Epithelial cell of prostate (primary cell): Measurements from ENCODE around the gene NAA11.
"Not testable (repeated sequence)": the region's sequence is repeated elsewhere in the genome, so short reads cannot be mapped to it uniquely, and the experiment has no call there.

Experiments
- DNase-seq: peaks from one replicate; pipeline ENCODE4 v3.0.0-alpha.2; 2011; ENCODE audit warnings: low read depth, low spot score
- H3K27ac ChIP-seq: fragments of 450-650 bp; 2 replicates; pipeline ENCODE4 v1.5.1; 2017; ENCODE audit warnings: mild to moderate bottlenecking

Gene NAA11

GRCh38 chr4:79311279-79311678 lies 14.6 kb downstream of the NAA11 start:
- H3K27ac ChIP-seq = no peak overlapping the region
- no peak for DNase-seq

- DNase-seq = no peak
- H3K27ac ChIP-seq = no peak overlapping the region
Measured at GRCh38 chr4:79308971-79309370, 16.9 kb downstream of the NAA11 start.

- no peak overlapping the region for H3K27ac ChIP-seq
- DNase-seq = no peak
Measured at GRCh38 chr4:79308137-79308536, 17.7 kb downstream of the NAA11 start.

GRCh38 chr4:79306795-79307194 lies 19.1 kb downstream of the NAA11 start:
- no peak overlapping the region for H3K27ac ChIP-seq
- no peak for DNase-seq

DNA sequence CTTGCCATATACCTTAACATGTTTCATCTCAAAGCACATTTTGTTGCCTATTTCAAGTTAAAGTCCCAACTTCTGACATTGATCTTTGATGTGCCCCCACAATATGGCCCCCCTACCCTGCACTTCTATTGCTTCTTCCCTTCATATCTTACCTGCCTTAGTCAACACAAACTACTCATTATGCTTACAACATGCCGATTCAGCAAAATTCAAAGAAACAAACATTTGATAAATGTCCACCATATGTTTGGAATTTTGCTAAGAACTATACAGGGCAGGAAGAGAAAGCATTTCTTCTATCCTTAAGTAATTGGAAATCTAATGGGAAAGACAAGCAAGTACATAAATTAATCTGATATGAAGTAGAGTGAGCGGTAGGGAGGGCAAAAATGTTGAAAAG lies 25.6 kb downstream of the NAA11 start:
- H3K27ac ChIP-seq = no peak overlapping the region
- DNase-seq = no peak

GRCh38 chr4:79298484-79298883 lies 27.4 kb downstream of the NAA11 start:
- H3K27ac ChIP-seq = no peak overlapping the region
- DNase-seq = no peak

GRCh38 chr4:79298027-79298426 lies 27.8 kb downstream of the NAA11 start:
- H3K27ac ChIP-seq = no peak overlapping the region
- DNase-seq = no peak

DNA sequence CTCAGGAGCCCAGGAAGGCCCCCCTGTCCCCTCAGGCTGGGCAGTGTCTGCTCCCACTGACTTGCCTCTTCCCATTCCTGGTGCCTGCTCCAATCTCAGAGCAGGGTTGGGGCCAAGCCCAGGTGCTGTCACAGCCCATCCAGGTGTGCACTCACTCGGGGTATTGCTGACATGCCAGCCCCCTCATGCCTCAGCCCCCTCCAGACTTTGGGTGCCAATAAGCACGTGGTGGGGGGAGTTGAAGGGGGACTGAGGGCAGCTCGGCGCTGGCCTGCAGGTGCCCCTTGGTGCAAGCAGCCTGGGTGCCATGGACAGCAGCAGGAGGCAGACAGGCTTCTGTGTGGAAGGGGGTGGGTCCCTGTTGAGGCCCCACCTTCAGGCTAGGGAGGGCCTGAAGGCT lies 28.4 kb downstream of the NAA11 start:
- no peak overlapping the region for H3K27ac ChIP-seq
- no peak for DNase-seq

- DNase-seq = no peak
Measured at GRCh38 chr4:79296768-79297428, 29.0 kb downstream of the NAA11 start.

DNA sequence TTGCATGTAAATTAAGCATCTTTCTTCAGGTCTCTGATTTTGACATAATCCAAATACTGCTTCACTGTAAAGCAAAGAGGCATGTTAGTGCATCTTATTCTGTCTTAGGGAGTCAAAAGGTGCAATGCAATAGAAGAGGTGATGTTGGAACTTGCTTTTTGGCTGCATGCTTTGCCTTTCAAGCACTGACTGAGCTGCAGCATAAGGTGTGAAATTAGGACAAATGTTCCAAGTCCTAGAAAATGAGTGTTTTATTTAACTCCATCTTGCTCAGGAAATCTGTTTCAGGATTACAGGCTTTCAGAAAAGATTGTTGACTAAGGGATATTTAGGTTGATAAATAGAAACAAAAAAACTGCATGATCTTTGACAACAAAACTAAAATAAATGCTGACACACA lies 30.8 kb downstream of the NAA11 start:
- no peak overlapping the region for H3K27ac ChIP-seq
- no peak for DNase-seq

More at GRCh38 chr4:79296768-79297428, 29.0 kb downstream of the NAA11 start:
- H3K27ac ChIP-seq = no peak overlapping the region

- DNase-seq = no peak
Measured at GRCh38 chr4:79294064-79294463, 31.8 kb downstream of the NAA11 start.

GRCh38 chr4:79292008-79292407 lies 33.9 kb downstream of the NAA11 start:
- H3K27ac ChIP-seq = no peak overlapping the region
- DNase-seq = no peak

More at GRCh38 chr4:79294064-79294463, 31.8 kb downstream of the NAA11 start:
- H3K27ac ChIP-seq = no peak overlapping the region

GRCh38 chr4:79290376-79290775 lies 35.5 kb downstream of the NAA11 start:
- no peak overlapping the region for H3K27ac ChIP-seq
- no peak for DNase-seq

- H3K27ac ChIP-seq = no peak overlapping the region
- no peak for DNase-seq
Measured at GRCh38 chr4:79288185-79288584, 37.7 kb downstream of the NAA11 start.

- no peak for DNase-seq
- H3K27ac ChIP-seq = no peak overlapping the region
Measured at GRCh38 chr4:79287718-79288117, 38.1 kb downstream of the NAA11 start.

DNA sequence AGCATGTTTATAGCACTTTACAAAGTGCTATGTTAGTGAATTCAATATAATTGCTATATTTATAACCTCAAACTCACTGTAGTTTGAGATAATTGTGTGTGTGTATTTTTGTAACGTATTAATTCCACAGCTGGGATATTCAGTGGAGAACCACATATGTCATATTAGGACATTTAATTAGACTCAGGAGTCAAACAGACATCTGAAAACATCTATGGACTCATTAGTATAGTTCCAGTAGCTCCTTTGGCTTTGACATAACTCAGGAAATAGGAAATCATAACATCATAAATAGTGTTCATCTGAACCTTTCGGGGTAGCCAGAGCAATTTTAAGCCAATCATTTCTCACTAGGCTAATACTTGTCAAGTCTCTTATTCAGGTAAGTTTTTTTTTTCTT lies 38.8 kb downstream of the NAA11 start:
- no peak for DNase-seq
- H3K27ac ChIP-seq = no peak overlapping the region

- DNase-seq = no peak
- H3K27ac ChIP-seq = no peak overlapping the region
Measured at GRCh38 chr4:79281566-79282359, 44.1 kb downstream of the NAA11 start.

GRCh38 chr4:79277467-79277866 lies 48.4 kb downstream of the NAA11 start:
- not testable (repeated sequence) for H3K27ac ChIP-seq, DNase-seq

- no peak for DNase-seq
- H3K27ac ChIP-seq = no peak overlapping the region
Measured at GRCh38 chr4:79273915-79274314, 51.9 kb downstream of the NAA11 start.

DNA sequence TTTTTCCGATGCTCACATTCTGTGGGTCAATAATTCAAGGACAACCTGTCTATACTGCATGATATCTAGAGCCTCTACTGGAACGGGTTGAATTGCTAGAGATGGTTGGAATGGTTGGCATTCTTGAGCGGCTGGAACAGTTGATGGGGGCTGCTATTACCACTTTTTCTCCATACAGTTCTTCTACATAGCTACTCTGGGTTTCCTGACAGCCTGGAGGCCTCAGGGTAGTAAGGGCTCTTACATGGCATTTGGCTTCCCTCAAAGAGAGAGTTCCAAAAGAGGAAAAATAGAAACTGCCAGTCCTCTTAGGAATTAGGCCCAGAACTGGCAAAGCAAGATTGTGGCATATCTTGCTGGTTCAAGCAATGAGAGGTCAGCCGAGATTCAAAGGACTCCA lies 53.1 kb downstream of the NAA11 start:
- no peak for DNase-seq
- no peak overlapping the region for H3K27ac ChIP-seq

- no peak for DNase-seq
- H3K27ac ChIP-seq = no peak overlapping the region
Measured at GRCh38 chr4:79272126-79272525, 53.7 kb downstream of the NAA11 start.

- no peak overlapping the region for H3K27ac ChIP-seq
- DNase-seq = no peak
Measured at GRCh38 chr4:79267671-79268070, 58.2 kb downstream of the NAA11 start.
